ENCODE data around the gene ITGA2.

DNA sequence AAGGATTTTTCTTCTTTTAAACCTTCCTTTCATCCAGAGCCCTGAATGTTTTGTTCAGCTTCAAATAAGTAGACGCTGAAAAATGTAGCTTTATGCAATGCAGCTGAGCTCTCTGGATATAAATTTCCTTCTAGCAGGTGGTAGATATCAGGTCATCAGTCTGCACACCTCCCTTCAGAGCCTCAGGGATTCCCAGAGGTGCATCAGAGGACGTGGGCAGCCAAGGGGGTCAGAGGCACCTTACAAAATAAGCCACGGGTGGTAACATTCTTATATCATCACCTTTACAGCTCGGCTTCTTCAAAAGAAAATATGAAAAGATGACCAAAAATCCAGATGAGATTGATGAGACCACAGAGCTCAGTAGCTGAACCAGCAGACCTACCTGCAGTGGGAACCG is 101.1 kb downstream of the ITGA2 start:
- TF ChIP-seq, protein P1, sequence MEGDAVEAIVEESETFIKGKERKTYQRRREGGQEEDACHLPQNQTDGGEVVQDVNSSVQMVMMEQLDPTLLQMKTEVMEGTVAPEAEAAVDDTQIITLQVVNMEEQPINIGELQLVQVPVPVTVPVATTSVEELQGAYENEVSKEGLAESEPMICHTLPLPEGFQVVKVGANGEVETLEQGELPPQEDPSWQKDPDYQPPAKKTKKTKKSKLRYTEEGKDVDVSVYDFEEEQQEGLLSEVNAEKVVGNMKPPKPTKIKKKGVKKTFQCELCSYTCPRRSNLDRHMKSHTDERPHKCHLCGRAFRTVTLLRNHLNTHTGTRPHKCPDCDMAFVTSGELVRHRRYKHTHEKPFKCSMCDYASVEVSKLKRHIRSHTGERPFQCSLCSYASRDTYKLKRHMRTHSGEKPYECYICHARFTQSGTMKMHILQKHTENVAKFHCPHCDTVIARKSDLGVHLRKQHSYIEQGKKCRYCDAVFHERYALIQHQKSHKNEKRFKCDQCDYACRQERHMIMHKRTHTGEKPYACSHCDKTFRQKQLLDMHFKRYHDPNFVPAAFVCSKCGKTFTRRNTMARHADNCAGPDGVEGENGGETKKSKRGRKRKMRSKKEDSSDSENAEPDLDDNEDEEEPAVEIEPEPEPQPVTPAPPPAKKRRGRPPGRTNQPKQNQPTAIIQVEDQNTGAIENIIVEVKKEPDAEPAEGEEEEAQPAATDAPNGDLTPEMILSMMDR (IDR thresholded peaks at IDR 0.05), result no peak
- TF ChIP-seq POLR2A (IDR thresholded peaks at IDR 0.05), result no peak

Data from prostate gland (tissue), 2 donors.